HG03103 (cell line): Measurements from ENCODE around the gene PLA1A.
"Not testable (repeated sequence)": the region's sequence is repeated elsewhere in the genome, so short reads cannot be mapped to it uniquely, and the experiment has no call there.

Experiments
- ATAC-seq: cut with Tn5 transposase; IDR thresholded peaks from one replicate; pipeline ENCODE4 v1.9.1; 2021; ENCODE audit warnings: low read depth; ENCODE audit not compliant: unreplicated experiment

PLA1A gene

DNA sequence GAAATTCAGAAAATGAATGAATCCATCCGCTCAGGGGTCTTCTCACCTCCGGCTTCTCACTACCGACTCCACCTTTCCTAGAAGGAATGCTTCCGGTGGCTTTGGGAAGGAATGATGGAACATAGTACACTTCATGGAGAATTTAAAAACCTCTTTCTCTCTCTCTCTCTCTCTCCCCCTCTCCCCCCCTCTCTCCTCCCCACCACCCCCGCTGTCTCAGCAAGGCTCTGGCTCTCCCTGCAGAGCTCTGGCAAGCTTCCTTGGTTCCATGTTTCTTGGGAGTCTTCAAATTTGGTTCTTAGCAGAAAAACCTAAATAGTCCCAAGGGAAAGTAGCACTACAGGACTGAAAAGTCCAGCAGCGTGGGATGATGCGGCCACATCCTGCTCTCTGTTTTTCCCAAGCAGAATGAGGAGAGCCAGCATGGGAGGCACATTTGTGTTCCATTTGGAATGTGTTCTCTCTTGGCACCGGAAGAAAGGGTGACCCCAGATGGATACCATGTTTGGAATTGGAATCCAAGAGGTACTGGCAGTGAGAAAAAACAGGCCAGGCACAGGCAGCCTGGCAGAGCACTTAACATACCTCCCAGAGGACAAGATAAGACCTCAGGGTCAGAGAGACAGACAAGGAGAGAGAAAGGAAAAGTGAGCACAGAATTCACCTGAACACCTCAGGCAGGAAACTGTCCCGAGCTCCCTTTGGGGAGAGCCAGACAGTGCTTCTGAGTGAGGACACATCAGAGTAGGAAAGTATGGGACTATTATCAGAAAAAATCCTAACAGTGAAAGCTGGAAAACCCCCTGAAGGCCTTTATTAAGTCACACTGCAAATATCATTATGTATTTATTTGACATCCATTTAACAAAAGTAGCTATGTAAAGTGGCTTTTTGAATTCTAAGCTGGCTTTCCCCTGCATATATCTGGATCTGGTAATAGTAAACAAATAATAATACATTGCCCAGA is 63.1 kb downstream of the PLA1A start, which contains the start of gene POPDC2:
TSS of gene POPDC2 (minus strand) at position 116 of the 967 bp plus-strand sequence. CDS start 166 bp downstream, outside the sequence.
- no peak for ATAC-seq

DNA sequence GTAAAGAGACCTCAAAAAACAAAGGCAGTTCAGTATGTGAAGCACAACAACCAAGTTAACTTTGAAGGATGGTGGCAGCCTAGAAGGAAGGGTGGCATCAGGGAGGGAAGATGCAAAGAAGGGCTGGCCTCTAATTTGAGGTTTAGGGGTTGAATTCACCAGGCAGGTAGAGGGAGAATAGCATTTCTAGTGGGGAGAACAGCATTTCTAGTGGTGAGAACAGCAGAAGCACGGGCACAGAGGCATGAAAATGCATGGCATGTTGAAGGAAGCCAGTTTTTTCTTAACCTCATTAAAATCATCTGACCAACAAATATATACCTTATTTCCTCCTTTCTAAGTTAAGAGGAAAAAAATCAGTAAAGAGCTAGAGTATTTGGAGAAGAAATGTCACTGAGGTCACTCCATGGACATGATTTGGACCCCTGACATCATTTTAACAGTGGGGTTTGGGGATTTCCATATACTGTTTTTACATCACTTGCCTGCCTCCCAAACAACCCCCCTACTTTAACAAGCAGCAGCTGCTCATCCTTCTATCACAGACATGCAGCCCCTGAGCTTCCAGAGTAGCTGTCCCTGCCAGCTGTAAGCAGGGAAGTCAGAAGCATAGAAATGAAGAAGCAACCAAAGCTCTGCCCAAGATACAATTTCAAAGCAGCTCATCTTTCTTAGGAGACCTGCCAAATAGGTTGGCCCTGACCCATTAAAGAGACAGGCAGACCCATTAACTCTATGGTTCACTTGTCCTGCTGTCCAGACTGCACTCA is 65.1 kb downstream of the PLA1A start:
- no peak for ATAC-seq

DNA sequence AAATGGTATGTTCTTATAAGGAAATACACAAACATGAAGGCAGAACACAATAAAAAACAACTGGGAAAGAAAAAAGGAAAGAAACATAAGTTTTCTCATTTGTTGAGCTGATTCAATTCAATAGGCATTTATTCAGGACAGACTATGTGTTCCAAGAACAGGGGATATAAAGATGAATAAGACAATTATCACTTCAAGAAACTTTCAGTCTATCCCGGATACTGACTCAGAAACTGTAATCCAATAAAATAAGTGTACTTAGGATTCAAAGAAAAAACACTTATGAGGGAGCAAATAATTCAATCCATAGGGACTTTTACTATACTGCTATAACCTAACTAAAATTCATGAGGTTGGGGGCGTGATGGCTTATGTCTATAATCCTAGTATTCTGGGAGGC is 66.2 kb downstream of the PLA1A start:
- ATAC-seq, result no peak

GRCh38 chr3:119664370-119664769 is 66.7 kb downstream of the PLA1A start:
- no peak for ATAC-seq

DNA sequence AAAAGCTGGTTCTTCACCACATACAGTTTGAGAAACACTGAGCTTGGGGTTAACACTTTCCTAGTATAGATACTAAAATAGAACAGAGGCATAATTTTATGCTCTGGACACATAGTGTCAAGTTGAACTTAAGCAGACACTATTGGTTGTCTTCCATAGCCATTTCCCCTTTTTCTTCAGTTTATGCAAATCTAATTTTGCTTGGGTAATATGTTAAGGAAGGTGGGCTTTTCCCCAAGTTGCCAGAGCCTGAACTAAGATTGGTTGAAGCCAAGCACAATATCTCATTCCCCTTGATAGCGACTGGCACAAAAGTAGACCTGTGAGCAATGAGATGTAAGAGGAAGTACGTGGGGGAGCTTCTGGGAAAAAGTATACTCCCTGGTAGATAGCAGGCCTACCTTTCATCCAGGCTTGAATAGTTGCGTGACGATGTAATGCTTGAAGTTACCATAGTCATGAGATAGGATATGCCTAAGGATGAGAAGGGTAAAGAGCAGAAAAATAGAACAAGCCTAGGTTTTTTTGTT is 67.2 kb downstream of the PLA1A start:
- no peak for ATAC-seq

GRCh38 chr3:119665954-119666559 is 68.4 kb downstream of the PLA1A start:
- ATAC-seq, result no peak

DNA sequence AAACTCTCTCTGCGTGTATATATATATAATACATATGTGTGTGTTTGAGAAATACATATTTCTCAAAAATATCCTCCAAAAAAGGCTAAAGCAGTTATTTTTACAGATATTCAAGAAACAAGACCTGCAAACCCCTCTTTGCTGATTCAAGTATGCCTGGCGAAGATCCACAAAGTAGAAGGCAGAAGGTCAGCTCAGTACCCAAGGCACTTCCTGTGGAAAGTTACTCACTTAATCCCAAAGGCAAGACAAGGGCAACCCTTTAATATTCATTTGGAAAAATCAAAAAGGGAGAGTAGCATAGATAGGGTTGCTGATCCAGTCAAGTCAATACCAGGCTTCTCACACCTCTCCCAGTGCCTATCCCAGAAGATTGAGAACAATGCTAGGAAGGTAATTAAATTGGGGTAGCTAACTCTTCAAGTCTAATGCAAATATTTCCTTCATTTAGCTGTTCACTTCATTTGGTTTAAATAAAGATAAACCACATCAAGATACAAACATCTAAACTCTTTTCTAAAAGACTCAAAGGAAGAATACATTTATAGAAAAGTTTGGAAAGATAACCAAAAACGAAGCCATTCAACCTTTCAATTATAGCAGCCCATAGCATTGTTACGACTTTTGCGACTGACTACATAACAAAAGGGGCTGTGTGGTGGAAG is 72.4 kb downstream of the PLA1A start:
- ATAC-seq, result no peak

GRCh38 chr3:119672776-119673175 is 75.1 kb downstream of the PLA1A start:
- no peak for ATAC-seq

GRCh38 chr3:119673875-119674274 is 76.2 kb downstream of the PLA1A start:
- no peak for ATAC-seq

GRCh38 chr3:119675188-119675874 is 77.6 kb downstream of the PLA1A start:
- no peak for ATAC-seq

DNA sequence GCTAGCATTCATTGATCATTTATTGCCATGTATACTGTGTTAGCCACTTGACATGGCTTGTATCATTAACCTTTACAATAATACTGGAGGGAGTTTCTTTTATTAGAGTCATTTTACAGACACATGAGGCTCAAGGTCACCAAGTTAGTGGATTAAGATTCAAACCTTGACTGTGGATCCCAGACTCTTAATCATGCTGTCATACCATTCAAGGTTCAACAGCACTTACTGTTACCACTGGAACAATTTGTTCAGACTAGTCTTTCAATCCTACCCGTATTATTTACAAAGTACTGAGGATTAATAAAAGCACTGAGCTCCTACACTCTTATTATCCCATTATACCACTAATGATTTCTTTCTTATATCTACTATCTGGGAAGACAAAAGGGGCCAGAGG is 78.3 kb downstream of the PLA1A start:
- no peak for ATAC-seq

- ATAC-seq, result peak; percentile 80
Measured at GRCh38 chr3:119676771-119677640, 79.3 kb downstream of the PLA1A start, which contains the start of gene COX17. Gene COX17 (minus strand): TSS chr3:119677406. CDS start chr3:119677310, 96 bp downstream.

GRCh38 chr3:119677641-119677934 is 79.9 kb downstream of the PLA1A start:
- ATAC-seq, result no peak

DNA sequence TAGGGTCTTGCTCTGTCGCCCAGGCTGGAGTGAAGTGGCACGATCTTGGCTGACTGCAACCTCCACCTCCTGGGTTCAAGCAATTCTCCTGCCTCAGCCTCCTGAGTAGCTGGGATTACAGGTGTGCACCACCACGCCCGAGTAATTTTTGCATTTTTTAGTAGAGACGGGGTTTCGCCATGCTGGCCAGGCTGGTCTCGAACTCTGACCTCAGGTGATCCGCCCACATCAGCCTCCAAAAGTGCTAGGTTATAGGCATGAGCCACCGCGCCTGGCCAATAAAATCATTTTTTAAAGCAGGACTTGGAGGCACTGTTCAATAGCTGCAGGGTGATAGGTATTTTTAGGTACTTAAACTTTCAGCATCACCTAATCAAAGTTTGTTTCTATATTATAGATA is 80.5 kb downstream of the PLA1A start:
- not testable (repeated sequence) for ATAC-seq
